HT1080 (cell line): ENCODE data around the gene TMEM266. TPM values are rescaled to one million over a fixed set of nuclear protein-coding genes. Genes with fewer than 3 reads are reported as not detected.
A peak's percentile ranks its signal among the peaks of the same experiment; 100 is the strongest.

Experiments used
- DNase-seq: peaks from one replicate; pipeline ENCODE4 v3.0.0-alpha.2; 2015; ENCODE audit warnings: low read depth
- total RNA-seq: library from RNA; depleted of rRNA; stranded (reverse); fragments of >200 nt; shearing (Covaris generic); gene quantifications from 2 replicates; pipeline ENCODE4 v1.2.3, GENCODE V29; 2014

The TMEM266 gene
- total RNA-seq, 1 experiment from 2014 or later: 0.08 TPM

GRCh38 chr15:76065245-76065644 is 5.5 kb downstream of the TMEM266 start:
- no peak for DNase-seq

DNA sequence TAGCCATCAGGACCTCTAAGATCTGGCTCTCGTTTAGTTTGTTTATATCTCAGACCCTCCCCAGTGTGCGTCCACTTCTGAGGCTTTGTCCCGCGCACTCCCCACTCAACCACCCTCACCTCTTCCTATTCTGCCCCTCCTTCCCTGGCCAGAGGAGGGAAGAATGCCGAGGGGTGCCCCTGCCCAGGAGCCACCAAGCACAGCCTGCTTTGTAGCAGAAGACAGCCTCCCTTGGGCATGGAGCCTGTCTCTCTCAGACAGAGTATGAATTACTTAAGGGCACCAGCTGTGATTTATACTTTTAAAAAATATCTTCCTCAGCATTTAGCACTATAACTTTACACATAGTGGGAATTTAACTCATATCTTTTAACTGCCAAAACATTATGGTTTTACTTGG is 6.0 kb downstream of the TMEM266 start:
- DNase-seq: no peak

DNA sequence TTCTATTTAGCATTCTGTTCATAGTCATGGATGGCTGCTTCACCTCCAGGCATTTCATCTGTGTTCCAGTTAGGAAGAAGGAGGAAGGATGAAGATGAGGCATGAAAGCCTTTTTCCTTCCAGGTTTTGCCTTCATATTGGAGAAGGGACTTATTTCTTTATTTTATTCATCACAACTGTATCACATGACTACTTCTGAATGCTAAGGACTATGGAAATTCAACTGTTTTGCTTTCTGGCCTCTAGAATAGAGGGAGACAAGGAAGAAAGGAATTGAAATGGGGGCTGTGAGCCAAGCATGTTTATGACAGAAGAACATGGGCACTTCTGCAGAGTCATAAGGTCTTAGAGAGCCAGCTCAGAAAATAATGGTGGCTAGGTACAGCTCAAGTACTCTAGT is 10.4 kb downstream of the TMEM266 start:
- no peak for DNase-seq

GRCh38 chr15:76070921-76071635 is 11.3 kb downstream of the TMEM266 start:
- DNase-seq: no peak

DNA sequence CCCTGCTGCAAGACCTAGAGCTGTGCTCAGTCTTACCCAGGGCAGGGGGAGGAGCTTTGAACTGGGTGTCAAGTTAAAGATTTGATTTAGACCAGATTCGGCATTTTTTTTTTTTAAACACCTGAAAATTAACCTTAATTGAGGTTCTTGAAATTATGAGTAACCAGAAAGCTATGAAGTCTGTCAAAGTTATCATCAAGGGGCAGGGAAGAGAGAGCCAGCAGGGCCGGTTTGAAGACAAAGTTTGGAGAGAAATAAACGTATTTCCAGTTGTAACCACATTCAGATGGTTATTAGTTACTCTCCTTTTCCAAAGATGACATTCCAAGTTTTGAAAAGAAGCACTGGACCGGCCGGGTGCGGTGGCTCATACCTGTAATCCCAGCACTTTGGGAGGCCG is 12.0 kb downstream of the TMEM266 start:
- DNase-seq: no peak

DNA sequence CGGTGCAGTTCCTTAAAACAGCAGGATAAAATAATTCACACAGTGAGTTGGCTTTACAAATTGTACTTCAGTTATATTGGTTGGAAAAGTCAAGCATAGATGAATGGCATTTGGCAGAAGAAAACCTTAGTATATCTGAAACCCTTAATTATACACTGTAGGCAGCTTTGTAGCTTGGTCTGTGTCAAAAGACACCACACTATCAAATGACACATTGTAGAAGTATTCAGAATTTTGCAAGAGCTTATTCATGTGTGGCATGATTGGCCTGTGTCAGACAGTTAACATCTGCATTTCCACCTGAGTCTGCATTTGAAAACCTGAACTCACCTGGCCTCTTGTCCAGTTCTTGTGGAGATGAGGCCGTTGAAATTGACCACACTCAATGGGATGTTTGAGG is 13.8 kb downstream of the TMEM266 start:
- DNase-seq: peak; percentile 3

DNA sequence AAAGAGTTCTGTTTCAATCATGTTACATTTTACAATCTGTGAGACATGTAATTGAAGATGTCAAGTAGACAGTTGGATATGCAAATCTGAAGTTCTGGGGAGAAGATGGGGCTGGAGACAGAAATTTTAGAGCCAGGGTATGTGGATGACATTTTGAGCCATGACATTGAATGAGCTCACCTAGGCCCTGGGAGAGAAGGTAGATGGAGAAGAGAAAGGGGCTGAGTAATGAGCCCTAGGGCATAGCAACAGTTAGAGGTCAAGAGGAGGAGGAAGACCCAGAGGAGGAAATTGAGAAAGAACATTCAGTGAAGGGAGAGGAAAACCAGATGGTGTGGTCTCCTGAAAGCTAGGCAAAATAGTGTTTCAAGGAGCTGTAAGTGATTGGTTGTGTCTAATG is 15.3 kb downstream of the TMEM266 start:
- DNase-seq: no peak

GRCh38 chr15:76078285-76078877 is 18.6 kb downstream of the TMEM266 start:
- DNase-seq: no peak

DNA sequence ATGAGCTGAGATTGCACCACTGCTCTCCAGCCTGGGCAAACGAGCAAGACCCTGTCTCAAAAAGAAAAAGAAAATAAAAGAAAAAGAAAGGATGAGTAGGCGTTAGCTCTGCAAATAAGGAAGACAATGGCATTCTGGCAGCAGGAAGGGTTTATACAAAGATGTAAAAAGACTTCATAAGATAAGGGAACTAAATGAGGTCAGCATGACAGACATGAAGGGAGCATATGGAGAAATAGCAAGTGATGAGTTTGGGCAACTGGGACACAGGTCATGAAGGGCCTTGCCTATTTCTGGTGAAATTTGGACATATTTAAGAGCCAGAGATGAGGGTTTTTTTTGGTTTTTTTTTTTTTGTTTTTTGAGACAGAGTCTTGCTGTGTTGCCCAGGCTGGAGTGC is 24.5 kb downstream of the TMEM266 start:
- DNase-seq: no peak

- DNase-seq: no peak
Observed at GRCh38 chr15:76098685-76099084, 38.9 kb downstream of the TMEM266 start.

DNA sequence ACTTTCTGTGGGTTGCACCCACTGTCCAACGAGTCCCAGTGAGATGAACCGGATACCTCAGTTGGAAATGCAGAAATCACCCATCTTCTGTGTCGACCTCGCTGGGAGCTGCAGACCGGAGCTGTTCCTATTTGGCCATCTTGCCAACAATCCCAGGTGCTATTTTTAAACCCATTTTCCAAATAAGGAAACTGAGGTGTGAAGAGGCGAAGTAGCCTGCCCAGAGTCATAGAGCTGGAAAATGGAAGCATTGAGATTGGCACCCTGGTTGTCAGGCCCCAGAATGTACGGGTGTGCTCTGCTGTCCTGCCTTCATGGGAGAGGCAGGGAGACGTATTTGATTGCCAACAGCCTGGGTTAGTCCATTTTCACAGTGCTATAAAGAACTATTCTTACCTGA is 39.6 kb downstream of the TMEM266 start:
- no peak for DNase-seq

- DNase-seq: no peak
Observed at GRCh38 chr15:76100361-76100760, 40.6 kb downstream of the TMEM266 start.

DNA sequence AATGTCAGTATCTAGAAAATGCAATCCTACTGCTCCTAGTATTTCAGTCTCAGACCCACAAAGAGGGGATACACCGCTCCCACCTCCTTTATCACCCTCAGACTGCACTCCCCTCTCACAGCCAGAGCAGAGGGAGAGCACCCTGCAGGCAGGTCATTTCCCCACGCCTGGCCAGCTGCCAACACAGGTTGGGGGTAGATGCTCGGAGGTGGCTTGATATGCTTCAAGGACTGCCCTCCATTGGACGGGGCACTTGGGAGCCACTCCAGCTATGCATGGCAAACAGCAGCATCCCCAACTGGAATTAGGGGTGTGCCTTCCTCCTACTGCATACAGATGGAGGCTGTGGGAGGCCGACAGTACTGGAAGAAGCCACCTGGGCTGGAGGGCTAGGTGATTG is 41.9 kb downstream of the TMEM266 start:
- no peak for DNase-seq

GRCh38 chr15:76105391-76105790 is 45.6 kb downstream of the TMEM266 start:
- no peak for DNase-seq

GRCh38 chr15:76105911-76106310 is 46.1 kb downstream of the TMEM266 start:
- no peak for DNase-seq

- no peak for DNase-seq
Observed at GRCh38 chr15:76107169-76107568, 47.4 kb downstream of the TMEM266 start.

DNA sequence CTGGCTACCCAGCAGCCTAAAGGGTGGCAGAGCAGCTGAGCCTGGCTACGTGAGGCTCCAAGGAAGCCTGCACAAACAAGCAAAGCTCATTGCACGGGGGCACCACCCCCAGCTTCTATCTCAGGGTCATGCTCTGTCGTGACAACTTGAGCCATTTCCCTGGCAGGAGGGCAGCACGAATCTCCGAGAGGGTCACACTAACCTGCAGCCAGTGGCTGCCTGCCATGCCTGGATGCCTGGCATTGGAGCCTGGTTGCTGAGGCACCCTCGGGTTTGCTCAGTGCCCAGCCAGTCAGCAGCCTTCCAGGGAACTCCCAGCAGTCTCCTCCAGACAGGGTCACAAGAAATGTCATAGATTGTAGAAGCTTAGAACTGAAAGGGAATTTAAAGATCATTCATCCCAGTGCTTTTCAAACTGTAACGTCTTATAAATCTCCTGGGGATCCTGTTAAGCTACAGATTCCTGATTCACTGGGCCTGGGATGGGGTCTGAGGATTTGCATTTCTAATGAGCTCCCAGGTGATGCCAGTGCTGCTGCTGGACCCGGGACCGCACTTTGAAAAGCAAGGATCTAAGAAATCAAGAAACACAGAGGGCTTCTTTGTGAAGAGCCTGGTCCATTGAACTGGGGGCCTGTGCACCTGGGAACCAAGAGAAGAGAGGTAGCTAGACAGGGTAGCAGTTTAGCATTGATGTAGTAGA is 48.4 kb downstream of the TMEM266 start:
- DNase-seq: no peak

DNA sequence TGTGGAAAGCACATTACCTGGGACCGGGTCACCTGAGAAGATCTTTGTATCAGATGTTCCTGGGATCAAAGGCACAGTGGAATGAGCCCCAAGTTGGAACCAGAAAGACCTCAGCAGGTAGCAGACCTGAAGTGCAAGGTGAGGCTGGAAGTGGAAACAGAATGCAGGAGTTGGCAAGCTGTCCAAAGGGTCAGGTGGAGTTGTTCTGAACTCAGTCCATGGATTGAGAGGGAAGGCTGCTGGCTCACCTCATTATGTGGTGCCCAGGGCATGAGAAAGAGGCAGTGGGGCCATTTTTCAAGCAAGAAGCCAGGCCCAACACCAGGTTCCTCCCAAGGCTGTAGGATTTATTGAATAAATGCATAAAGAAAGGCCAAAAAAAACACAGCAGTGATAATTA is 49.3 kb downstream of the TMEM266 start:
- no peak for DNase-seq

- DNase-seq: no peak
Observed at GRCh38 chr15:76114561-76114960, 54.8 kb downstream of the TMEM266 start.

GRCh38 chr15:76116138-76116885 is 56.5 kb downstream of the TMEM266 start:
- no peak for DNase-seq

DNA sequence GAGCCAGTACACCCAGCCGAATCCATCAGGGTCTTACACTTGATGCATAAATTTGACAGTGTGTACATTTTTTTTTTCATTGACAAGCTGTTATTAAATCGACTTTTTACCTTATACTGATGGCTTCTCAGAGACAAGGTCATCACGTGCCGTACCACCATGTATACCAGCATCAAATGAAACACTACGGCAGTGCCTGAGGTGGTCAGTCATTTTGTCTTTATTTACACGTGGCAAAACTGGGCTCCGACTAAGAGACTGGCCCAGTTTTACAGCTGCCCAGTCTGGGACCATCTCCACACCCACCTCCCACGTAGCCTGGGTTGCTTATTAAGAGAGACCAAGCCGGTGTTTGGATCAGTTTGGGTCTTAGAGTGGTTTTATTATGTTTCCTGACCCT is 57.4 kb downstream of the TMEM266 start:
- no peak for DNase-seq

DNA sequence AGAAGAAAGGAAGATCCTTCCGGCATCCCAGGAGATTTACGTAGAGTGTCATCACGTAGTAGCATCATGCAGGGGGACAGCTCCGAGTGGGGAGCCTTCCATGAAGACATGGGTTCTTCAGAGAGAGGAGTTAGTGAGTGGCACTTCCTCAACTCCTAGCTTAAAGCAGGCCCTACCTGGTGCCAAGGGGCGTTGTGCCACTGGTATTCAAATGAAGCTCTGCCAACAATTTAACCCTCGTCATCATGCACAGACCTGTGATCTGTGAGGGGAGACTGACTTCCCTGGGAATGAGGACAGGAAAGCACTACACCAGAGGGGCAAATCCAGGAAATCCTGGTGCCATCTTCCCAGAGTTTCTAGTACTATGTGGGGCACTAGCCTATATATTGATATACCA is 59.0 kb downstream of the TMEM266 start:
- DNase-seq: no peak
